Colonic mucosa (tissue), 4 donors: ENCODE measurements around the gene MYLK. TPM values are rescaled to one million over a fixed set of nuclear protein-coding genes. Genes with fewer than 3 reads are reported as not detected.

Experiments used
- DNase-seq: peaks from one replicate; pipeline ENCODE4 v3.0.0-alpha.2; 2020
- H3K27ac ChIP-seq: fragments of 200-600 bp; one replicate; pipeline ENCODE4 v1.8.0; 2021
- H3K27me3 ChIP-seq: fragments of 200-600 bp; one replicate; pipeline ENCODE4 v1.8.0; 2021
- H3K36me3 ChIP-seq: fragments of 200-600 bp; one replicate; pipeline ENCODE4 v1.8.0; 2021
- H3K4me1 ChIP-seq: fragments of 200-600 bp; one replicate; pipeline ENCODE4 v1.8.0; 2021; ENCODE audit warnings: mild to moderate bottlenecking
- H3K4me3 ChIP-seq: fragments of 200-600 bp; one replicate; pipeline ENCODE4 v1.8.0; 2021
- H3K9ac ChIP-seq, 2 donors: one replicate each; pipeline ENCODE4 v1.7.0; 2013; ENCODE audit warnings: control low read depth in 2 of 2, low read depth in 2 of 2, low read length in 2 of 2
- H3K9me3 ChIP-seq: fragments of 200-600 bp; one replicate; pipeline ENCODE4 v1.8.0; 2021
- CTCF ChIP-seq: fragments of 200-600 bp; IDR thresholded peaks from one replicate; pipeline ENCODE4 v1.8.0; 2022; ENCODE audit warnings: antibody characterized with exemption, mild to moderate bottlenecking
- intact Hi-C: fragments of 100-400 bp; cut with DNase I; formaldehyde crosslinking; loops from one replicate; pipeline ENCODE4 v1.14.1; 2022
- total RNA-seq, 2 donors: library from RNA; stranded (reverse); fragmentation: NEBNext Ultra II Directional in 1 of 2; extraction: Animal tissue kit (Norgen Biotek cat#: 25700) in 1 of 2; gene quantifications; one replicate each; pipeline ENCODE4 v1.2.1, GENCODE V29; 2021
- donor health status: healthy.
- donor health status: DM: no; HTN: no; CAD: no.
- donor health status: DM: no; HTN: no; CAD: no.

MYLK gene
- total RNA-seq, 2 donors from 2014 or later = 58.8 to 267 TPM

DNA sequence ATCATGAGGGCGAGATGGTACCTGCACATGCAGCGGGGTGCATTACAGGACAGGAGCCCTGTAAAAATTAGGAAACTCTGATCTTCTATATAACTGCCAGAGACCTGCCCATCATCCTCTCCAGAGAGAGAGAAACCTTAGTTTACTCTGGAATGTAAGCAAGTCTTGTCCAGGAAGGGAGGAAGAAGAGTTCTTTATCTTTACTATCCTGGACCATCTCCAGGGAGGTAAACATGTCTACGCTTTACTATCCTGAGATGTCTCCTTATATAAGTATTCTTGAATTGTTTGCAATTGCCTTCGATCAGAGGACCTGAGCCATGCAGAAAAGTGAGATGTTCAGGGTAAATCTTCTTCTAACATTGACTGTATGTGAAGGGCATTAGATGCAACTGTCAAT is 286.6 kb downstream of the MYLK start:
- TF ChIP-seq CTCF = no peak
- Histone ChIP-seq H3K27me3 (no peaks in the 10 kb centered on the region), H3K9me3 (no peaks in the 10 kb centered on the region), H3K27ac (no peak overlapping the region), H3K4me3 (no peak overlapping the region), H3K9ac (no peak overlapping the region), H3K36me3 (no peaks in the 10 kb centered on the region), H3K4me1 (no peaks in the 10 kb centered on the region)
- intact Hi-C loops = no loop called here
- DNase-seq = no peak

- Histone ChIP-seq H3K27me3 (no peaks in the 10 kb centered on the region), H3K4me3 (no peak overlapping the region), H3K9me3 (no peaks in the 10 kb centered on the region), H3K4me1 (no peaks in the 10 kb centered on the region), H3K36me3 (no peaks in the 10 kb centered on the region), H3K9ac (no peak overlapping the region), H3K27ac (no peak overlapping the region)
- TF ChIP-seq CTCF = no peak
- intact Hi-C loops = no loop called here
- DNase-seq = no peak
These were observed 288.5 kb downstream of the MYLK start for GRCh38 chr3:123595396-123596180.

DNA sequence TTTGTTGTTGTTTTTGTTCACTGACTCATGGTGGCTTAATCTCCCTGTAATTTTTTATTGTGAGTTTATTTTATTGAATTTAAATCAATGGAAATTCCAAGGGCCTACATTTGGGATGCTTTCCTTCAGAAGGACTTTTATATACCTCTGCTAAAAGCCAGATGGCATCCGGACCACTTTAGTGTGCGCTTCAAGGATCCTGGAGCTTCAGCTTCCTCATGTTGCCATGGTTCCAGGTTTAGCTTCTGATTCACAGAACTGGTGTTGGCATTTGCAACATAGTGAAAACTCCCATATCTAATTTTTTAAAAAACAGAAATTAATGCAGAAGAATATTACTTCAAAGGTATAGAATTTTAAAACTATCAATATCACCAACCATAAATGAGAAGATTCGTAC is 290.8 kb downstream of the MYLK start:
- H3K4me1 ChIP-seq = no peaks in the 10 kb centered on the region
- no peak overlapping the region for H3K27ac ChIP-seq
- H3K9me3 ChIP-seq = no peaks in the 10 kb centered on the region
- intact Hi-C loops = no loop called here
- no peaks in the 10 kb centered on the region for H3K27me3 ChIP-seq
- no peak overlapping the region for H3K4me3 ChIP-seq
- DNase-seq = no peak
- H3K36me3 ChIP-seq = no peaks in the 10 kb centered on the region
- no peak overlapping the region for H3K9ac ChIP-seq
- TF ChIP-seq CTCF = no peak

GRCh38 chr3:123590685-123591450 is 293.3 kb downstream of the MYLK start:
- no peak for DNase-seq
- TF ChIP-seq CTCF = no peak
- H3K9ac ChIP-seq = no peak overlapping the region
- no peaks in the 10 kb centered on the region for H3K27me3 ChIP-seq
- H3K4me1 ChIP-seq = no peaks in the 10 kb centered on the region
- H3K4me3 ChIP-seq = no peak overlapping the region
- H3K36me3 ChIP-seq = no peaks in the 10 kb centered on the region
- intact Hi-C loops = no loop called here
- no peak overlapping the region for H3K27ac ChIP-seq
- no peaks in the 10 kb centered on the region for H3K9me3 ChIP-seq

DNA sequence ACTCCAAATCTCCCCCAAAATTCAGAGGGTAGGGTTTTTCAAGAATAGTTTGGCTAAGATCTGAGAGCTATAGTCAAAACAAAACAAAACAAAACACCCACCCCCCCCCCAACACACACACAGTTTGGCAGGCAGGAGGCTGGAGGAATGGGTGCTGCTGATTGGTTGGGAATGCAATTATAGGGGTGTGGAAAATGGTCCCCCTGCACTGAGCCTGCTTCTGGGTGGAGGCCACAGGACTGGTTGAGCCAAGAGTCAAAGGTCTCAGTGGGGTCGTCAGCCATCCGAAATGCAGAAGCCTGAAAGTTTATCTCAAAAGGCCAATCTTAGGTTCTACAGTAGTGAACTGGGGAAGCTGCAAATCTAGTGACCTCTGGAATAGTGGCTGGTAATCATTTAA is 296.7 kb downstream of the MYLK start:
- Histone ChIP-seq H3K9ac (no peak overlapping the region), H3K9me3 (no peaks in the 10 kb centered on the region), H3K36me3 (no peaks in the 10 kb centered on the region), H3K4me3 (no peak overlapping the region), H3K4me1 (peaks cover 9% of the 10 kb centered on the region), H3K27me3 (no peaks in the 10 kb centered on the region), H3K27ac (no peak overlapping the region)
- no peak for DNase-seq
- intact Hi-C loops = no loop called here
- no peak for TF ChIP-seq CTCF
